Renal cortical epithelial cell (primary cell): ENCODE results near the gene SNED1. TPM values are rescaled to one million over a fixed set of nuclear protein-coding genes. Genes with fewer than 3 reads are reported as not detected.

Source experiments
- DNase-seq: peaks from one replicate; pipeline ENCODE4 v3.0.0-alpha.2; 2011; ENCODE audit warnings: low read depth
- total RNA-seq: library from RNA; depleted of rRNA; stranded (reverse); fragments of >200 nt; gene quantifications from 2 replicates; pipeline ENCODE4 v1.2.3, GENCODE V29; 2014

Gene SNED1
- total RNA-seq, 1 donor from 2014 or later = 4.2 TPM

DNA sequence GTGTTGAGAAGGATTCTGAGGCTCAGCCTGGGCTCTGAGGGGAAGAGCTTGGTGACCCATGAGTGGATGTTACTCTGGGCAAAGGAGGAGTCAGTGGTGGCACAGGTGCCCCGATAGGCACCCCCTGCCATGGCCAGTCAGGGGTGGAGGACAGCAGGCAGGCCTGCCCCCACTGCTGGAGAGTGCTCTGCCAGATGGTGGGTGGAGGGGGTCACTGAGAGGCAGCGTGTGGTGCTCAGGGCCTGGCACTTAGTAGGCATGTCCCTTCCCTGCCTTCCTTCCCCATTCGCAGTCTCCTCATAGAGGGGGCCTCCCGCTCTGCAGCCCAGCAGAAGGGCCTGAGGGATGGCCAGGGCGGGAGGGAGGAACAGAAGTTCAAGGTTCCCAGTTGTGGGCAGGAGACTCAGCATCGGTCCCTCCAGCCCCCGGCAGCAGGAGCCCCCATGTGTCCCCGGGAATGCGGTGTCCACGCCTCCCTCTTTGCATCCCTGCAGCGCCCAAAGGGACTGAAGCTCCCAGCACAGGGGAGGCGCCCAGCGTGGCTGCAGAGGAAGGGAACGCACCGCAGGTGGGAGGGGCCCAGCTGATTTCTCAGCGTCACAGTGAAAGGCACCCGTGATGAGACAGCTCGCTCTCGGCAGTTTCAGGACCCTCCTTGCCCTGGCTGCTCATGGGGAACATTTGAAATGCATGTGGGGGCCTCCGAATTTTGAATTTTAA is 5.7 kb upstream of the SNED1 start:
- no peak for DNase-seq

GRCh38 chr2:240993446-240994170 is 4.8 kb upstream of the SNED1 start:
- DNase-seq = no peak

GRCh38 chr2:240994171-240994896 is 4.1 kb upstream of the SNED1 start:
- DNase-seq = no peak

GRCh38 chr2:240995041-240996021 is 3.1 kb upstream of the SNED1 start:
- no peak for DNase-seq

- no peak for DNase-seq
Observed at GRCh38 chr2:240996161-240996833, 2.1 kb upstream of the SNED1 start.

- no peak for DNase-seq
Observed at GRCh38 chr2:240996834-240997140, 1.6 kb upstream of the SNED1 start.

GRCh38 chr2:240997141-240997855 is 1.1 kb upstream of the SNED1 start:
- peak; percentile 47 for DNase-seq

DNA sequence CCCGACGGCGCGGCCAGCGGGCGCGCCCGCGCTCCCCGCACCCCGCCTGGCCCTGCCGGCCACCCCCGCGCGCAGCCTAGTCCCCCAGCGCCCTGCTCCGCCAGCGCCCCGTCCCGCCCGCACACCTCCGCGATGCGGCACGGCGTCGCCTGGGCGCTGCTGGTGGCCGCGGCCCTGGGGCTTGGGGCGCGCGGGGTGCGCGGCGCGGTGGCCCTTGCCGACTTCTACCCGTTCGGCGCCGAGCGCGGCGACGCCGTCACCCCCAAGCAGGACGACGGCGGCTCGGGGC is 232 bp downstream of the SNED1 start:
- DNase-seq = no peak

- no peak for DNase-seq
Observed at GRCh38 chr2:240998995-240999791, 775 bp downstream of the SNED1 start.

- no peak for DNase-seq
Observed at GRCh38 chr2:240999873-241000541, 1.6 kb downstream of the SNED1 start.

GRCh38 chr2:241000831-241001321 is 2.5 kb downstream of the SNED1 start:
- no peak for DNase-seq

DNA sequence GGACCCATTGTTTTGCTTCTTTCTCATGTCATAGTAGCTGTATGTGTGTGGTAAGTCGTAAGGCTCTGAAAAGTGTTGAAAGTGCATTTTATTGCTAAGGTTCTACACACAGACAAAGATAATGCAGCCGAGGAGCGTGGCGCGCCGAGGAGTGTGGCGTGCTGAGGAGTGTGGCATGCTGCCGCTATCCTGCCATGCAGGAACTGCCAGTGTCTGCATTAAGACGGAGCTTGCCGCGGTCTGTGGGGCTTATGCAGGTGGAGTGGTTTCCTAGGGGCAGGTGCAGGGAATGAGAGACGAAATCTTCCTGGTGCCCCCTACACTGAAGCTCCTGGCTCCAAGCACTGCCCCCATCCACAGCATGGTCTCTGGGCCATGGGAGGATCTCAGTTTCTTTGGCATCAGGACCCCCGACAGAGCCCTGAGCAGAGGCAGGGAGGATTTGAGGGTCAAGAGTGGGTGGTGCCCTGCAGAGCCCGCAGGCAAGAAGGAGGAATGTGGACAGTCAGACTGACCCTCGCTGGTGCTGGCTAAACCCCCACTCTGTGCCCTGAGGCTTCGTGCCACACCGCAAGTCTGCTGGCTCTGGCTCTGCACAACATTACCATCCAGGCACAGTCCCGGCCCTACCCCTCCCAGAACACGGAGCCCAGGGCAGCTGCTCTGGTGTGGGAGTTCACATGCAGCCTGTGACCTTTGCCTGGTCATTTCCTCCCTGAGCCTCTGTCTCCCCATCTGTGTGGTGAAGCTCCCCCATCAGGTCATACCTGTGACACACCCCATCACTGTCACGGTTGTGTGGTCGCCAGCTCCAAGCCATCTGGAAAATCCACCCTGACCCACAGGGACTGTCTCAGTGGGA is 3.2 kb downstream of the SNED1 start:
- DNase-seq = no peak

DNA sequence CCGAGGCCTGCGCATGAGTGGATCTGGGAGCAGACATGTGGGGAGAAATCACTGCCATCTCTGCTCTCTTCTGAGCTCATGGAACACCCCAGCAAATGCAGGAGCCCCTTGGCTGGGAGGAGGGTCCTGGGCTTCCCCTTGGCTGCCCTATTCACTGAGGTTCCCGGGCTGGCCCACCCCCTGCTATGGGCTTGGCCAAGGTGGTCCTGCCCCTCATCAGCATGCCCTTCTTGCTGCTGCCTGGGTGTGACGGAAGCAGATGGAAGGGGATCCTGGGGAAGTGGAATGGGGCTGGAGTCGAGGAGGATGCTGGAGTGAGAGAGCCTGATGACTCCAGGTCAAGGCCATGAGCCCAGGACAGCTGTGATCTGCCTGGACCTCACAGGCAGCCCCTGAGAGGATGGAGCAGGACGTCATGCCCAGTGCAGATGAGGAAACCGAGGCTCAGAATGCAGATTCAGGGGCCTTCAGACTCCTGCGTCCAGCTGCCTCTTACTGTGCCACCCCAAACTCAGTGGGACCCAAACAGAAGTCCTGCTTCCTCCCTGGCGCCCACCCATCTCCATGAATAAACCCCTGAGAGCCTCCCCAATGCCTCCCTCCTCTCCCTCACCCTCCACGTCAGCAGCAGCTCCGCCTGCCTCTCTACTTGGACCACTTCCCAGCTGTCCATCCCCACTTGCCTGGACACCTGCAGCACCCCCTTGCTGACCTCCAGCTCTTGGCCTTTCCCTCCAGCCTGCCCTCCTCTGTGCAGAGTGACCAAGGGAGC is 4.0 kb downstream of the SNED1 start:
- DNase-seq = no peak

DNA sequence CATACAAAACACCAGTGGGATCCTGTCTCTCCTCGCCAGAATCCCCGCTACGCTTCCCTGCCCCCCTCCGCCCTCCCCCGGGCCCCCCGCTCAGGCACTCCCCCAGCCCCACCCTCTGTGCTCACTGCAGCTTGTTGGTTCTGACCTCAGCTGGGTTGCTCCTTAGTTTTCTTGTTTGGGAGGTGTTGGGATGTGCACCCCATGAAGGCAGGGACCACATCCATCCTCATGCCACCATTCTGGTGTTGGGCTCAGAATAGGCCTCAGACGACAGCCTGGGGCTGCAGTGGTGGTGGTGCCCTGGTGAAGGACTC is 4.6 kb downstream of the SNED1 start:
- DNase-seq = no peak

DNA sequence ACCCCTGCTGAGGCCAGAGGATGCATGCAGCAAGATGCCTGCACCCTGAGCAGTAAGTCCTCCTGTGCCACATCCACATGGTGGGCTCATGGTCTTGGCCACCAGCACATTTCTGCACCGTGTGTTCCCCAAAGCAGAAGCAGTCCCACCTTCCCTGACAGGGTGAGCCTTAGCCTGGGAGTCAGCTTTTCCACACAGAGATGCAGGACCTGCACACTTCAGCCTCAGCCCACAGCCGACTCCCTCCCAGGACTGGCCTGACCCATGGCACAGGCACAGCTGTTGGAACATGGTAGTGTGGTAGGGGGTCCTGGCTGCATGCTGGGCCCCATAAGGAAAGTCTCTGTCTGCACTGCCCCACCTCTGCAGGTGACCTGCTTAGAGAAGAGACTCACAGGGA is 5.0 kb downstream of the SNED1 start:
- no peak for DNase-seq

DNA sequence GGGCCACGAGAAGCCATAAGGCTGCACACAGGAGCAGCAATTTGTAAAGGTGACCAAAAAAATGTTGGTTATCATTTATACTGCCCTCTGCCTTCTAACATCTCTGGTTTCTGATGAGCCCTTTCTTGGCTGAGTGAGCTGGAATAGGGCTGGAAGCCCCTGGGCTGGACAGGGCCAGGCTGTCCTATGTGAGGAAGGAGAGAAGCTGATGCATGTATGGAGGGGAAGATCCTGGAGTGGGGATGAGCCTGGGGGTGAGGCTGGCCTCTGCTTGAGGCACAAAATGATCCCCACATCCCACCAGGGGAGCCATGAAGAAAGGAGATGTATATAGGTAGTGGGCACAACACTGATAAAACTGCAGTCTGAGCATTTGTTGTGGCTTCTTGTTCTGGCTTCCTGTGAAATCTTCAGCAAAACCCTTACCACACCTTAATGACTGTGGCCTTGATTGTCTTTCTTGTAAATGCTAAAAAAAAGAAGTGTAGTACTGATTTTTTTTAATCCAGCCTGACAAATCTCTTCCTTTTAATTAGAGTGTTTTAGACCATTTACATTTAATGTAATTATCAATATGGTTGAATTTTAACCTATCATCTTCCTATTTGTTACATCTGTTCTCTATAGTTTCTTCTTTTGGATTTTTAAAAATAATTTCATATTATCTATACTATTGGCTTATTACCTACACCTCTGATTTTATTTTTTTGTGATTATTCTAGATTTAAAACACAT is 5.6 kb downstream of the SNED1 start:
- DNase-seq = no peak

- no peak for DNase-seq
Observed at GRCh38 chr2:241005569-241005968, 7.2 kb downstream of the SNED1 start.
